ENCODE results near the gene PES1. TPM values are rescaled to one million over a fixed set of nuclear protein-coding genes. Genes with fewer than 3 reads are reported as not detected.
"Not testable (repeated sequence)": the region's sequence is repeated elsewhere in the genome, so short reads cannot be mapped to it uniquely, and the experiment has no call there.

PES1 gene
- 68.9 and 105 TPM in 2 replicates for total RNA-seq (2014; rRNA removed; shearing (Covaris generic))

- Histone ChIP-seq H3K27me3 (replicated peaks) (peaks cover 24% of the 10 kb centered on the region), H3K27ac (peak within 1 kb of the TSS; percentile 94), H3K36me3 (peaks cover 34% of the 10 kb centered on the region), H3K9me3 (replicated peaks) (no peaks in the 10 kb centered on the region), H3K4me1 (replicated peaks) (peaks cover 11% of the 10 kb centered on the region), H3K4me3 (peak within 1 kb of the TSS; percentile 52)
- peak; percentile 97 to 99 for DNase-seq (ENCODE audit: low read depth in 1 of 2, low spot score in 2 of 2)
Measured at GRCh38 chr22:30591588-30592359, at the start of gene PES1. TSS of gene PES1 (minus strand) at chr22:30591910. CDS start at chr22:30591833, 77 bp downstream.

GRCh38 chr22:30640839-30641430 lies 49.2 kb upstream of the PES1 start:
- H3K27ac ChIP-seq: no peak overlapping the region
- peaks cover 11% of the 10 kb centered on the region for H3K4me1 ChIP-seq (replicated peaks)
- no peaks in the 10 kb centered on the region for H3K27me3 ChIP-seq (replicated peaks)
- H3K36me3 ChIP-seq: no peaks in the 10 kb centered on the region; the same call in 1 of the 2 replicates
- no peak for DNase-seq (ENCODE audit: low read depth in 1 of 2, low spot score in 2 of 2)
- H3K4me3 ChIP-seq: no peak overlapping the region
- no peaks in the 10 kb centered on the region for H3K9me3 ChIP-seq (replicated peaks)

GRCh38 chr22:30640361-30640760 lies 48.7 kb upstream of the PES1 start:
- no peaks in the 10 kb centered on the region for H3K9me3 ChIP-seq (replicated peaks)
- H3K4me3 ChIP-seq: no peak overlapping the region
- H3K4me1 ChIP-seq (replicated peaks): peaks cover 16% of the 10 kb centered on the region
- no peak overlapping the region for H3K27ac ChIP-seq
- no peaks in the 10 kb centered on the region for H3K27me3 ChIP-seq (replicated peaks)
- no peak for DNase-seq (ENCODE audit: low read depth in 1 of 2, low spot score in 2 of 2)
- peaks cover 3% of the 10 kb centered on the region; the same call in 1 of the 2 replicates for H3K36me3 ChIP-seq

- Histone ChIP-seq H3K9me3 (replicated peaks) (no peaks in the 10 kb centered on the region), H3K4me3 (no peak overlapping the region), H3K27ac (no peak overlapping the region), H3K4me1 (replicated peaks) (peaks cover 27% of the 10 kb centered on the region), H3K27me3 (replicated peaks) (no peaks in the 10 kb centered on the region), H3K36me3 (peaks cover 3% of the 10 kb centered on the region; the same call in 1 of the 2 replicates)
- no peak for DNase-seq (ENCODE audit: low read depth in 1 of 2, low spot score in 2 of 2)
Measured at GRCh38 chr22:30637701-30638114, 46.0 kb upstream of the PES1 start.

- H3K36me3 ChIP-seq: peaks cover 3% of the 10 kb centered on the region; the same call in 1 of the 2 replicates
- H3K4me3 ChIP-seq: peak overlapping the region; percentile 57
- H3K9me3 ChIP-seq (replicated peaks): no peaks in the 10 kb centered on the region
- peaks cover 27% of the 10 kb centered on the region for H3K4me1 ChIP-seq (replicated peaks)
- DNase-seq (ENCODE audit: low read depth in 1 of 2, low spot score in 2 of 2): no peak
- H3K27me3 ChIP-seq (replicated peaks): no peaks in the 10 kb centered on the region
- H3K27ac ChIP-seq: peak overlapping the region; percentile 44
Measured at GRCh38 chr22:30636226-30637077, 44.7 kb upstream of the PES1 start.

GRCh38 chr22:30635273-30636225 lies 43.8 kb upstream of the PES1 start, which contains the start of gene SLC35E4:
TSS of gene SLC35E4 (plus strand) at chr22:30635781. CDS start at chr22:30636451, 670 bp downstream.
- H3K27ac ChIP-seq: peak within 1 kb of the TSS; percentile 44
- no peaks in the 10 kb centered on the region for H3K9me3 ChIP-seq (replicated peaks)
- peaks cover 3% of the 10 kb centered on the region; the same call in 1 of the 2 replicates for H3K36me3 ChIP-seq
- peak within 1 kb of the TSS; percentile 57 for H3K4me3 ChIP-seq
- H3K27me3 ChIP-seq (replicated peaks): no peaks in the 10 kb centered on the region
- peak; percentile 72 to 96 for DNase-seq (ENCODE audit: low read depth in 1 of 2, low spot score in 2 of 2)
- peaks cover 27% of the 10 kb centered on the region for H3K4me1 ChIP-seq (replicated peaks)

- H3K27me3 ChIP-seq (replicated peaks): no peaks in the 10 kb centered on the region
- DNase-seq (ENCODE audit: low read depth in 1 of 2, low spot score in 2 of 2): peak; percentile 68 to 83
- peak overlapping the region; percentile 57 for H3K4me3 ChIP-seq
Measured at GRCh38 chr22:30634471-30635233, 42.9 kb upstream of the PES1 start.

GRCh38 chr22:30631469-30631868 lies 39.8 kb upstream of the PES1 start:
- DNase-seq (ENCODE audit: low read depth in 1 of 2, low spot score in 2 of 2); H3K9me3 ChIP-seq (replicated peaks); H3K27me3 ChIP-seq (replicated peaks); H3K36me3 ChIP-seq; H3K27ac ChIP-seq; H3K4me3 ChIP-seq: not testable (repeated sequence)
- peaks cover 21% of the 10 kb centered on the region for H3K4me1 ChIP-seq (replicated peaks)

More at GRCh38 chr22:30634471-30635233, 42.9 kb upstream of the PES1 start:
- no peaks in the 10 kb centered on the region for H3K9me3 ChIP-seq (replicated peaks)
- H3K36me3 ChIP-seq: peaks cover 3% of the 10 kb centered on the region; the same call in 1 of the 2 replicates
- no peak overlapping the region for H3K27ac ChIP-seq
- peaks cover 27% of the 10 kb centered on the region for H3K4me1 ChIP-seq (replicated peaks)

GRCh38 chr22:30628491-30628890 lies 36.8 kb upstream of the PES1 start:
- no peaks in the 10 kb centered on the region for H3K27me3 ChIP-seq (replicated peaks)
- no peak for DNase-seq (ENCODE audit: low read depth in 1 of 2, low spot score in 2 of 2)

GRCh38 chr22:30627471-30627870 lies 35.8 kb upstream of the PES1 start:
- Histone ChIP-seq H3K9me3 (replicated peaks) (no peaks in the 10 kb centered on the region), H3K4me1 (replicated peaks) (no peaks in the 10 kb centered on the region), H3K4me3 (no peak overlapping the region), H3K27me3 (replicated peaks) (no peaks in the 10 kb centered on the region), H3K36me3 (no peaks in the 10 kb centered on the region), H3K27ac (no peak overlapping the region)
- no peak for DNase-seq (ENCODE audit: low read depth in 1 of 2, low spot score in 2 of 2)

More at GRCh38 chr22:30628491-30628890, 36.8 kb upstream of the PES1 start:
- Histone ChIP-seq H3K9me3 (replicated peaks) (no peaks in the 10 kb centered on the region), H3K4me3 (no peak overlapping the region), H3K27ac (no peak overlapping the region), H3K36me3 (no peaks in the 10 kb centered on the region), H3K4me1 (replicated peaks) (no peaks in the 10 kb centered on the region)

- Histone ChIP-seq H3K27me3 (replicated peaks) (no peaks in the 10 kb centered on the region), H3K4me3 (no peak overlapping the region), H3K4me1 (replicated peaks) (no peaks in the 10 kb centered on the region), H3K9me3 (replicated peaks) (no peaks in the 10 kb centered on the region), H3K27ac (no peak overlapping the region), H3K36me3 (no peaks in the 10 kb centered on the region)
- no peak for DNase-seq (ENCODE audit: low read depth in 1 of 2, low spot score in 2 of 2)
Measured at GRCh38 chr22:30626413-30626812, 34.7 kb upstream of the PES1 start.

- not testable (repeated sequence) for H3K27me3 ChIP-seq (replicated peaks); H3K27ac ChIP-seq; DNase-seq (ENCODE audit: low read depth in 1 of 2, low spot score in 2 of 2); H3K36me3 ChIP-seq; H3K9me3 ChIP-seq (replicated peaks); H3K4me1 ChIP-seq (replicated peaks); H3K4me3 ChIP-seq
Measured at GRCh38 chr22:30619909-30620308, 28.2 kb upstream of the PES1 start.
